ENCODE measurements around the gene CDH6. TPM values are rescaled to one million over a fixed set of nuclear protein-coding genes. Genes with fewer than 3 reads are reported as not detected.
"Not testable (repeated sequence)": the region's sequence is repeated elsewhere in the genome, so short reads cannot be mapped to it uniquely, and the experiment has no call there.

Gene CDH6
- polyA plus RNA-seq, 1 donor, result 13.1 TPM

GRCh38 chr5:31335456-31335855, 142.0 kb downstream of the CDH6 start:
- no peaks in the 10 kb centered on the region for H3K27me3 ChIP-seq (ENCODE audit: control insufficient read depth, insufficient read depth, low read length)
- no peak for DNase-seq
- no peaks in the 10 kb centered on the region for H3K36me3 ChIP-seq (ENCODE audit: control insufficient read depth, insufficient read depth, low read length)
- H3K4me1 ChIP-seq (ENCODE audit: control insufficient read depth, insufficient read depth, low read length), result no peaks in the 10 kb centered on the region
- no peak overlapping the region for H3K4me3 ChIP-seq (ENCODE audit: low read length)
- no peaks in the 10 kb centered on the region for H3K9me3 ChIP-seq (ENCODE audit: control insufficient read depth, low read depth, low read length)
- no peak overlapping the region for H3K27ac ChIP-seq (ENCODE audit: low read length)

GRCh38 chr5:31343946-31344345, 150.5 kb downstream of the CDH6 start:
- Histone ChIP-seq H3K4me3 (ENCODE audit: low read length) (no peak overlapping the region), H3K27me3 (ENCODE audit: control insufficient read depth, insufficient read depth, low read length) (no peaks in the 10 kb centered on the region), H3K4me1 (ENCODE audit: control insufficient read depth, insufficient read depth, low read length) (no peaks in the 10 kb centered on the region), H3K36me3 (ENCODE audit: control insufficient read depth, insufficient read depth, low read length) (no peaks in the 10 kb centered on the region), H3K27ac (ENCODE audit: low read length) (no peak overlapping the region), H3K9me3 (ENCODE audit: control insufficient read depth, low read depth, low read length) (no peaks in the 10 kb centered on the region)
- no peak for DNase-seq
- no CpG with 5 or more reads among the region's 3 CpGs for WGBS (ENCODE audit: insufficient coverage, low lambda C conversion rate)

GRCh38 chr5:31346896-31347551, 153.5 kb downstream of the CDH6 start:
- H3K9me3 ChIP-seq (ENCODE audit: control insufficient read depth, low read depth, low read length), result no peaks in the 10 kb centered on the region
- H3K27me3 ChIP-seq (ENCODE audit: control insufficient read depth, insufficient read depth, low read length), result no peaks in the 10 kb centered on the region
- H3K27ac ChIP-seq (ENCODE audit: low read length), result no peak overlapping the region
- H3K36me3 ChIP-seq (ENCODE audit: control insufficient read depth, insufficient read depth, low read length), result no peaks in the 10 kb centered on the region
- no peak for DNase-seq
- no peaks in the 10 kb centered on the region for H3K4me1 ChIP-seq (ENCODE audit: control insufficient read depth, insufficient read depth, low read length)
- WGBS (ENCODE audit: insufficient coverage, low lambda C conversion rate), result no CpG with 5 or more reads among the region's 3 CpGs
- no peak overlapping the region for H3K4me3 ChIP-seq (ENCODE audit: low read length)

GRCh38 chr5:31347552-31347905, 154.0 kb downstream of the CDH6 start:
- no peak overlapping the region for H3K4me3 ChIP-seq (ENCODE audit: low read length)
- H3K4me1 ChIP-seq (ENCODE audit: control insufficient read depth, insufficient read depth, low read length), result no peaks in the 10 kb centered on the region
- H3K9me3 ChIP-seq (ENCODE audit: control insufficient read depth, low read depth, low read length), result no peaks in the 10 kb centered on the region
- no peak for DNase-seq
- H3K27me3 ChIP-seq (ENCODE audit: control insufficient read depth, insufficient read depth, low read length), result peaks cover 3% of the 10 kb centered on the region
- H3K27ac ChIP-seq (ENCODE audit: low read length), result no peak overlapping the region
- H3K36me3 ChIP-seq (ENCODE audit: control insufficient read depth, insufficient read depth, low read length), result no peaks in the 10 kb centered on the region

GRCh38 chr5:31350395-31350794, 156.9 kb downstream of the CDH6 start:
- H3K36me3 ChIP-seq (ENCODE audit: control insufficient read depth, insufficient read depth, low read length), result no peaks in the 10 kb centered on the region
- H3K27ac ChIP-seq (ENCODE audit: low read length), result no peak overlapping the region
- no peak for DNase-seq
- H3K4me3 ChIP-seq (ENCODE audit: low read length), result no peak overlapping the region
- H3K9me3 ChIP-seq (ENCODE audit: control insufficient read depth, low read depth, low read length), result no peaks in the 10 kb centered on the region
- H3K4me1 ChIP-seq (ENCODE audit: control insufficient read depth, insufficient read depth, low read length), result no peaks in the 10 kb centered on the region
- peaks cover 3% of the 10 kb centered on the region for H3K27me3 ChIP-seq (ENCODE audit: control insufficient read depth, insufficient read depth, low read length)
- no CpG with 5 or more reads among the region's 1 CpG for WGBS (ENCODE audit: insufficient coverage, low lambda C conversion rate)

- Histone ChIP-seq H3K4me3 (ENCODE audit: low read length) (no peak overlapping the region), H3K36me3 (ENCODE audit: control insufficient read depth, insufficient read depth, low read length) (no peaks in the 10 kb centered on the region), H3K27ac (ENCODE audit: low read length) (no peak overlapping the region), H3K4me1 (ENCODE audit: control insufficient read depth, insufficient read depth, low read length) (no peaks in the 10 kb centered on the region), H3K27me3 (ENCODE audit: control insufficient read depth, insufficient read depth, low read length) (peaks cover 3% of the 10 kb centered on the region), H3K9me3 (ENCODE audit: control insufficient read depth, low read depth, low read length) (no peaks in the 10 kb centered on the region)
- no CpG with 5 or more reads among the region's 3 CpGs for WGBS (ENCODE audit: insufficient coverage, low lambda C conversion rate)
- DNase-seq, result no peak
Measured at GRCh38 chr5:31355337-31355736, 161.9 kb downstream of the CDH6 start.

GRCh38 chr5:31357038-31357437, 163.6 kb downstream of the CDH6 start:
- H3K9me3 ChIP-seq (ENCODE audit: control insufficient read depth, low read depth, low read length), result no peaks in the 10 kb centered on the region
- H3K4me3 ChIP-seq (ENCODE audit: low read length), result no peak overlapping the region
- WGBS (ENCODE audit: insufficient coverage, low lambda C conversion rate), result no CpG with 5 or more reads among the region's 11 CpGs
- H3K36me3 ChIP-seq (ENCODE audit: control insufficient read depth, insufficient read depth, low read length), result no peaks in the 10 kb centered on the region
- H3K27ac ChIP-seq (ENCODE audit: low read length), result no peak overlapping the region
- H3K4me1 ChIP-seq (ENCODE audit: control insufficient read depth, insufficient read depth, low read length), result no peaks in the 10 kb centered on the region
- no peak for DNase-seq
- peaks cover 3% of the 10 kb centered on the region for H3K27me3 ChIP-seq (ENCODE audit: control insufficient read depth, insufficient read depth, low read length)

- Histone ChIP-seq H3K36me3 (ENCODE audit: control insufficient read depth, insufficient read depth, low read length) (no peaks in the 10 kb centered on the region), H3K27me3 (ENCODE audit: control insufficient read depth, insufficient read depth, low read length) (no peaks in the 10 kb centered on the region), H3K27ac (ENCODE audit: low read length) (no peak overlapping the region), H3K4me3 (ENCODE audit: low read length) (no peak overlapping the region), H3K9me3 (ENCODE audit: control insufficient read depth, low read depth, low read length) (peaks cover 5% of the 10 kb centered on the region), H3K4me1 (ENCODE audit: control insufficient read depth, insufficient read depth, low read length) (no peaks in the 10 kb centered on the region)
- no CpG with 5 or more reads among the region's 3 CpGs for WGBS (ENCODE audit: insufficient coverage, low lambda C conversion rate)
- DNase-seq, result no peak
Measured at GRCh38 chr5:31359839-31360238, 166.4 kb downstream of the CDH6 start.

GRCh38 chr5:31361234-31361633, 167.7 kb downstream of the CDH6 start:
- peak in 1 of 2 donors; percentile 9 for DNase-seq
- no peak overlapping the region for H3K27ac ChIP-seq (ENCODE audit: low read length)
- no CpG with 5 or more reads among the region's 1 CpG for WGBS (ENCODE audit: insufficient coverage, low lambda C conversion rate)

GRCh38 chr5:31361704-31362528, 168.4 kb downstream of the CDH6 start:
- H3K36me3 ChIP-seq (ENCODE audit: control insufficient read depth, insufficient read depth, low read length); H3K4me1 ChIP-seq (ENCODE audit: control insufficient read depth, insufficient read depth, low read length); DNase-seq; H3K9me3 ChIP-seq (ENCODE audit: control insufficient read depth, low read depth, low read length); H3K27me3 ChIP-seq (ENCODE audit: control insufficient read depth, insufficient read depth, low read length); H3K4me3 ChIP-seq (ENCODE audit: low read length); H3K27ac ChIP-seq (ENCODE audit: low read length): not testable (repeated sequence)
- 100% methylated on average over 1 of the region's 6 CpGs for WGBS (ENCODE audit: insufficient coverage, low lambda C conversion rate)

More at GRCh38 chr5:31361234-31361633, 167.7 kb downstream of the CDH6 start:
- Histone ChIP-seq H3K27me3 (ENCODE audit: control insufficient read depth, insufficient read depth, low read length) (no peaks in the 10 kb centered on the region), H3K4me3 (ENCODE audit: low read length) (no peak overlapping the region), H3K4me1 (ENCODE audit: control insufficient read depth, insufficient read depth, low read length) (no peaks in the 10 kb centered on the region), H3K36me3 (ENCODE audit: control insufficient read depth, insufficient read depth, low read length) (no peaks in the 10 kb centered on the region), H3K9me3 (ENCODE audit: control insufficient read depth, low read depth, low read length) (peaks cover 5% of the 10 kb centered on the region)

GRCh38 chr5:31362529-31362900, 169.0 kb downstream of the CDH6 start:
- WGBS (ENCODE audit: insufficient coverage, low lambda C conversion rate), result 100% methylated on average over 1 of the region's 1 CpG
- no peak overlapping the region for H3K4me3 ChIP-seq (ENCODE audit: low read length)
- DNase-seq, result no peak

More at GRCh38 chr5:31362529-31362900, 169.0 kb downstream of the CDH6 start:
- H3K4me1 ChIP-seq (ENCODE audit: control insufficient read depth, insufficient read depth, low read length), result no peaks in the 10 kb centered on the region
- H3K36me3 ChIP-seq (ENCODE audit: control insufficient read depth, insufficient read depth, low read length), result no peaks in the 10 kb centered on the region
- H3K9me3 ChIP-seq (ENCODE audit: control insufficient read depth, low read depth, low read length), result peaks cover 5% of the 10 kb centered on the region
- H3K27me3 ChIP-seq (ENCODE audit: control insufficient read depth, insufficient read depth, low read length), result no peaks in the 10 kb centered on the region
- no peak overlapping the region for H3K27ac ChIP-seq (ENCODE audit: low read length)
